HG03280 (cell line): ENCODE data around the gene MTMR2.
A peak's percentile ranks its signal among the peaks of the same experiment; 100 is the strongest.

ENCODE experiments used
- ATAC-seq: cut with Tn5 transposase; IDR thresholded peaks from one replicate; pipeline ENCODE4 v1.9.1; 2021; ENCODE audit warnings: mild to moderate bottlenecking, moderate library complexity; ENCODE audit not compliant: unreplicated experiment

Gene MTMR2

DNA sequence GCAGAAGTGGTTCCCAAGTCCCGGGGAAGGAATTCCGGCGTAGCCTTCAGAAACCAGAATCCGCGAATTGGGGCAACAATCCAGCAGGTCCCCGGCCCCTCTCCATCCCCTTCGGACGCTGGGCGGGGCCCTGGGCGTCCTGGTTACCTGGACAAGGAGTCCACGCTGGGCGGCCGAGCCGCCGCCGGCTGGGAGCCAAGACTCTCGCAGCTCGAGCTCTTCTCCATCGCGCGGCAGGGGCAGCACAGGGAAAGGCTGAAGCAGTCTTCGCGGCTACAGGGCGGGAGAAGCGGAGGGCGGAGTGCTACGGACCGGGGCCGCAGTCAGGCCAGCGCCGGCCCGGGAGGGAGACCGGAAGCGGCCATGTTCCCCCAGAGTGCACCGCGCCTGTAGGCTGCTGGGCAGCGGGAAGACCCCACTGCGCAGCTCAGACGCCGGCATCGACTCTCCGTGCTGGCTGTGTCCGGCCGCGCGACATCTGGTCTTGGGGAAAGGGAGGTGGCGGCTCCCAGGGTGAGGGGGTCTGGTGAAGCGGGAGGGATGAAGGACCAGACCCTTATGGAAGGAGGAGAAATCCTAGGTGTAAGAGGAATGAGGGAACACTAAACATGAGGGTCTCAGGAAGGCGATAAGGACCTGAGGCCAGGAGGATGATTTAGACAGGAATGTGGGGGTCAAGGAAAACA is at the start of gene MTMR2:
TSS of gene MTMR2 (minus strand) at position 380 of the 686 bp plus-strand sequence. CDS start at position 227, 153 bp downstream.
- ATAC-seq: peak; percentile 99

DNA sequence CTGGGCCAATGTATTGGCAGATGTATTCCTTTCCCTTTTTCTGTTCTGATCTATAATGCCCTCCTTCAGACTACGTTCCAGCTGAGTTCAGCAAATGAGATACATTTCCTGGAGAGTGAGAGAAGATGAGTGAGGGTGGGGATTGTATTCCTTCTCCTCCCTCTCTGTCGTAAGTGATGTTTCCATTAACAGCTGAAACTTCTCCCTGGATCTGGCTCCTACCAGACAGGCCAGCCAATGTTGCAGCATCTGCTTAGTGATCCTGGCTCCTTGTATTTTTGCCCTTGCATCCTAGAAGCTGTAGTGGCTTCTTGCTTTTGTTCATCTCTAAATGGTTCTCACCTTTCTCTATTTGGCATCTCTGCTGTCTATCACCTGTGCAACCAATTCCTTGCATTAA is 48.2 kb upstream of the MTMR2 start:
- ATAC-seq: no peak

DNA sequence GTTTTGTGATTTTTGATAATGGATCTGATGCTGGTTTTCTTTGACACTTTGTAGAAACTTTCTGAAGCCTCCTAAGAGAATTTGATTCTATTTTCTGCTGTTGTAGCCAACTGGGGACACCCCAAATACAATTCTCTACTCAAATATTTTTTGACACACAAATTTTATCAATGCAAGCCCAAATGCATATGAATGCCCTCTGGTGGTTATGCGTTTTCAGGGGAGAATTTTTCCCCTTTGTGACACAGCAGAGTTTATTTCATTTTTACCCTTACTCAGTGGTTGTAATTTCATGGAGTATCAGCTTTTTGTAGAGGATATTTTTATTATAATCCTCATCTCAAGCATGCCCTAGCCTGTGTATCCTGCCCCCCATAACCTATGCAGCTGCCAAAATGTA is 44.7 kb upstream of the MTMR2 start:
- ATAC-seq: no peak

DNA sequence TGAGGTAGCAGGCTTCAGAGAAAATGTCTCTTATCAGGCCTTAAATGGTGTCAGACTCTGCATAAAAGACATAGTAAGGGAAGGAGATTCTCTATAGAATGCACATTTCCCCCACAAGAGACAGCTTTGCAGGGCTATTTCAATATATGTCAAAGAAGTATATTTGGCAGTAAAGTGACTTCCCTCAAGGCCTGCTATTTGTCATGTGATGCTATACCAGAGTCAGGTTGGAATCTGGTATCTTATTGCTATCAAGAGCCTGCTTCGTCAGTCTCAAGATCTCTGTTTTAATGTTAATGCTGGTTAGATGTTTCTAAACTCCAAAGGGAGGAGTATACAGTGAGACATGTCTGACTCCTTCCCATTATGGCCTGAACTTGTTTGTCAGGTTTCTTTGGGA is 40.4 kb upstream of the MTMR2 start:
- ATAC-seq: no peak

DNA sequence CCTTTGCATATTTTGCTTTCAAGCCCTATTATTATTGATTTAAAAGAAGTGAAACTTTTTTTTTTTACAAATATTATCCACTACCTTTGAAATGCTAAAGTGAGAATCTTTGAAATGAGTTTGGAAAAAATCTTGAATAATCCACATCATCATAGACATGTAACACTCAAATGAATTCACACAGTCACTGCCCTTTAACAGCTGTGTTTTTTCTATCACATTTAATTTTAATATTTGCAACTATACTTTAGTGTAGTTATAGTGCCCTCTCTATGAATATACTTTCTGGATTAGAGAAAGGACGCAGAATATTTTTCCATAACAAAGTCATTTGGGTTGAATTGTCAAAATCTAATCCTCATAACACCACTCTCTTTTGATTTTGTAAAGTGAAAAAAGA is 37.9 kb upstream of the MTMR2 start:
- ATAC-seq: no peak

DNA sequence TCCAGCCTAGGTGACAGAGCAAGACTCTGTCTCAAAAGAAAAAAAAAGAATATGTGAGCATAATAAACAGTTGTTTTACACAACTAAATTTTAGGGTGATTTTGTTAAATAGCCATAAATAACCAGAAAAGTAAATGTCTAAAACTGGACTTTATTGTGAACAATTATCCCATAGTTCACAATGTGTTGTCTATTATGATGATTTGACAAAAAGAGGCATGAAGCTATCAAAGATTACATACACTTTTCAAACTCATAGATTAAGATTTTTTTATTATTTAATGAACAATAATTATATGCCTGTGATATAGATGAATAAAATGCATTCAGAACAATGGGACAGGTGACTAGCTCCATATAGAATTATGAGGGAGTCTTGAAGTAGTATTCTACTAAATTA is 27.0 kb upstream of the MTMR2 start:
- no peak for ATAC-seq

DNA sequence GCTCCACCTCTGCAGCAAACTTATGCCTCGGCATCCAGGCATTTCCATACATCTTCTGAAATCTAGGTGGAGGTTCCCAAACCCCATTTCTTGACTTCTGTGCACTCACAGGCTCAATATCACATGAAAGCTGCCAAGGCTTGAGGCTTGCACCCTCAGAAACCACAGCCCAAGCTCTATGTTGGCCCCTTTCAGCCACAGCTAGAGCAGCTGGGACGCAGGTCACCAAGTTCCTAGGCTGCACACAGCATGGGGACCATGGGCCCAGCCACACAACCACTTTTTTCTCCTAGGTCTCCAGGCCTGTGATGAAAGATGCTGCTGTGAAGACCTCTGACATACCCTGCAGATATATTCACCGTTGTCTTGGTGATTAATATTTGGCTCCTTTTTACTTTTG is 24.7 kb upstream of the MTMR2 start:
- no peak for ATAC-seq

DNA sequence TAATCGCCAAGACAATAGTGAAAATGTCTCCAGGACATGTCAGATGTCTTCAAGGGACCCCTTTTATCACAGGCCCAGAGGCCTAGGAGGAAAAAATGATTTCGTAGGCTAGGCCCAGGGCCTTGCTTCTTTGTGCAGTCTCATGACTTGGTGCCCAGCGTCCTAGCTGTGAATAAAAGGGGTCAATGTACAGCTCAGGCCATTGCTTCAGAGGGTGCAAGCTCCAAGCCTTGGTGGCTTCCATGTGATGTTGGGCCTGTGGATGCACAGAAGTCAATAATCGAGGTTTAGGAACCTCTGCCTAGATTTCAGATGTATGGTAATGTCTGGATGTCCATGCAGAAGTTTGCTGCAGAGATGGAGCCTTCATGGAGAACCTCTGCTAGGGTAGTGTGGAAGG is 20.7 kb upstream of the MTMR2 start:
- ATAC-seq: no peak

DNA sequence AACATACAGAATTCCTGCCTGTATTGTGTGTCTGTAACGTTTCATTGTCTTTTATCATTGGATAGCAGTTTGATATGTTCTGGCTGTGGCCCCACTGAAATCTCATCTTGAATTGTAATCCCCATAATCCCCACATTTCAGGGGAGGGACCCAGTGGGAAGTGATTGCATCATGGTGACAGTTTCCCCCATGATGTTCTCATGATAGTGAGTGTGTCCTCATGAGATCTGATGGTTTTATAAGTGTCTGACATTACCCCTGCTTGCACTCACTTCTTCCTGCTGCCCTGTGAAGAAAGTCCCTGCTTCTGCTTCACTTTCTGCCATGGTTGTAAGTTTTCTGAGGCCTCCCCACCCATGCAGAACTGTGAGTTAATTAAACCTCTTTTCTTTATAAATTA is 19.6 kb upstream of the MTMR2 start:
- no peak for ATAC-seq

DNA sequence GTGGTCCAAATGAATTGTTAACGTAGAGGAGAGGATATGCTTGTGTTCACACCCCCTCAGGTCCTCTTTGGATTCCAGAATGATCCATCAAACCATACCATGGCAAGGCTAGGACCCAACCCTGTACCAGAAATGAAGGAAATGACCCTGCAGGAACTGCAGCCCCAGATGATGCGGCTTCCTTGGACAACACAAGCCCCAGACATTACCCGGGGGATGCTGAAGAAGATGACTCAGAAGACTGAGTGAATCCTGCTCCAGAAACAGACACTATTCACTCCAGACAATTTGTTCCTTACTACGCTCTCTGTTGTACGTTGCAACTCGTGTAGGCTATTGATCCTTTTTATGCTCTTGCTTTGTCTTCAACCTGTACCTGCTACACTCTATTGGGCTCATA is 15.2 kb upstream of the MTMR2 start:
- ATAC-seq: no peak

DNA sequence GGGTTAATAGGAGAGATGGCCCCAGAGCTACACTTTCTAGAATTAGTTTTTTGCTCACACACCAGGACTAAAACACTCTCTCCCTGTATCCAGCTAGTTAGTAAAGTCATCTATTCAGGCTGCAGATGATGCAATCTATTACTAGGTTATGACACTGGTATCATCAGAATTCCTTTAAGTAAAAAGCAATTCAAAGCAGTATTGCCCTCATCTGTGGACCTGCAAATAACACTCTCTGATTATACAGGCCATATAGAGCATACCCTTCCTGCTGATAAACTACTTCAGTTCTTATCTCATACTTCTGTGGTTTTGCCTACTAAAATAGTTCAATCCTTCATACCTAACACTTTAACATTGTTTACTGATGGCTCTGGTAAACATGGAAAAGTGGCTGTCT is 13.5 kb upstream of the MTMR2 start:
- ATAC-seq: no peak

DNA sequence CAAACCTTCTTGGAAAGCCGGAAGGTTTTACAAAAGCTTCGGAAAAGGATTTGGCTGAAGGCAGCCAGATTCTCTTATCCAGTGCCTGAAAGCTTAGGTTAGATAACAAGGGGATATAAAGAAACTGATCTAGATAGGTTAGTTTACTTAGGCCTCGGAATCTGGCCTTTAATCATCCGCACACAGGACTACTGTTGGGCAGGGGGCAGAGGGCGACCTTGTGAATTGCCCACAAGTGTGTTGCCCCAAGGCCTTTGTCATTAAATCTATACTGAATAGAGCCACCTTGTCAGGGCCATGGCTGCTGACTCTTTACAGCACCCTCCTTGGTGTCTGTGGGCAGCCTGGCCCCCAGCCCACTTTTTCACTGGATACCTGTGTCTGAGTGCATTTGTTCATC is 9.7 kb upstream of the MTMR2 start:
- ATAC-seq: no peak

DNA sequence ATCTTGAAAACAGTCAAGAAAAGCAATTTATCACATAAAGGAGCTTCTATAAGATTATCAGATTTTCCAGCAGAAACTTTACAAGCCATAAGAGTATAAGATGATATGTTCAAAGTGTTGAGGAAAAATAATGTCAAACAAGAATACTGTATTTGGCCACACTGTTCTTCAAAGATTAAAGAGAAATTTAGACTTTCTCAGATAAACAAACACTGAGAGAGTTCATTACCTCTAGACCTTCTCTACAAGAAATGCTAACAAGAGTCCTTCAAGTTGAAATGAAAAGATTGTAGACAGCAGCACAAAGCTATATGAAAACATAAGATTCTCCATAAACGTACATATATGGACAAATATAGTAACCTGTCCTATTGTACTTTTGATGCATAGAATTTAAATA is 8.0 kb upstream of the MTMR2 start:
- no peak for ATAC-seq

DNA sequence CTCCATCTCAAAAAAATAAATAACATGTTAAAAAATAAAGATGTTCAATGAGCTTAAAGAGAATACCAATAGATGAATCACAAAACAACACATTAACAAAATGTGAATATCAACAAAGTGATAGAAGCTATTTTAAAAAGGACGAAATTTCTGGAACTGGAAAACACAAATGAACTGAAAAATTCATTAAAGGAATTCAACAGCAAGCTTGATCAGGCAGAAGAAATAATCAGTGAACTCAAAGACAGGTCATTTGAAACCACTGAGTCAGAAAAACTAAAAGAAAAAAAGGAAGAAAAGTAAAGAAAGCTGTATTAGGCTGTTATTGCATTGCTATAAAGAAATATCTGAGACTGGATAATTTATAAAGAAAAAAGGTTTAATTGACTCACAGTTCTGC is 7.0 kb upstream of the MTMR2 start:
- ATAC-seq: no peak

DNA sequence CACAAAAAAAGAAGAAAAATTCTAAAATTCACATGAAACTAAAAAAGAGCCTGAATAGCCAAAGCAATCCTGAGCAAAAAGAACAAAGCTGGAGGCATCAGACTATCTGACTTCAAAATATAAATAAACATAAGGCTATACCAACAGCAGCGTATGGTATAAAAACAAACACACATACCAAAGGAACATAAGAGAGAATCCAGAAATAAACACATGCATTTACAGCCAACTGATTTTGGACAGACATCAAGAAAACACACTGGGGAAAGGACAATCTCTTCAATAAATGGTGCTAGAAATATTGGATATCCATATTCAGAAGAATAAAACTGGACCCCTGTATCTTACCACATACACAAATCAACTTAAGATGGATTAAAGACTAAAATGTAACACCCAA is 2.8 kb upstream of the MTMR2 start:
- no peak for ATAC-seq

DNA sequence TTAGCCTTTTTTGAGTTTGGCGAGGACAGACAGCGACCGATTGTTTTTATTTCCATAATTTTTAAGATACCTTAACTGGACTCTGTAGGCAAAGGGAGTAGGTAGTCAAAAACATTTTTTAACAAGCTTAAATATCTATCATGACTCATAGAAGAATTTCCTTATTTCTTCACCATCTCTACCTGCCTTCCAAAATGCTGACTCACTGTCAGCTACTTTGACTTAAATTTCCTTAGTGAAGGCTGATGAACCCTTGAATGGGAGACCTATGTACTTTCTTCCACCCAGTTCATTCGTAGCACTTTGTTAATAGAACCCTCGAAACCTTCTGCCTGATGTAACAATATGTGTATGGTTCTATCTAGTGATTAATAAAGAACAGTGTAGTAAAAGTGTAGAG is 1.1 kb upstream of the MTMR2 start:
- no peak for ATAC-seq

DNA sequence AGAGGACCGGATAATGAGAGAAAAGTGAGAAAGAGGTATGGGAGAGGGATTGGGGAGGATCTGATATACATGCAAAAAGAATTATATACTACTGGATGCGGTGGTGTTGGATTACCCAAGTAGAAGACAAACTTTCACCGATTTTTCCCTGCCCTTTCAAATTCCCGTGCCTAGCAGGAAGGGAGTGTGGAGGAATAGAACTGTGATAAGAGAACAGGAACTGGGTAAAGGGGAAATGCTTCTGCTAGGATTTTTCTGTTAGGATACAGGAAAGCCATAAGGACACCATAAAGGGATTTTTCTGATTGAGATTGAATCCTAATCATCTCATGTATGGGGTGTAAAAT is 480 bp upstream of the MTMR2 start:
- peak; percentile 4 for ATAC-seq

DNA sequence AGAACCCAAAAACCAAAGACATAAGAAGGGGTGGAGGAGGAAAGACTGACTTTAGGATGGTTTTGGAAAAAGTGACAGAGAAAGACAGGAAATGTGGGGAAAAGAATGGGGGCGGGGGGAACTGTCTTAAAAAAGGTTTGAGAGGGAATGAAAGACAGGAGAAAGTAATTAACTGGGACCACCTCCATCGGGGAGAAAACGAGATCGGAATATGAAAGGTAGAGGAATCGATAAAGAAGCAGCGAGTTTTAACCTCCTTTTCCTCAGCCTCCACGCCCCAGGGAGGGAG is 524 bp downstream of the MTMR2 start:
- no peak for ATAC-seq

DNA sequence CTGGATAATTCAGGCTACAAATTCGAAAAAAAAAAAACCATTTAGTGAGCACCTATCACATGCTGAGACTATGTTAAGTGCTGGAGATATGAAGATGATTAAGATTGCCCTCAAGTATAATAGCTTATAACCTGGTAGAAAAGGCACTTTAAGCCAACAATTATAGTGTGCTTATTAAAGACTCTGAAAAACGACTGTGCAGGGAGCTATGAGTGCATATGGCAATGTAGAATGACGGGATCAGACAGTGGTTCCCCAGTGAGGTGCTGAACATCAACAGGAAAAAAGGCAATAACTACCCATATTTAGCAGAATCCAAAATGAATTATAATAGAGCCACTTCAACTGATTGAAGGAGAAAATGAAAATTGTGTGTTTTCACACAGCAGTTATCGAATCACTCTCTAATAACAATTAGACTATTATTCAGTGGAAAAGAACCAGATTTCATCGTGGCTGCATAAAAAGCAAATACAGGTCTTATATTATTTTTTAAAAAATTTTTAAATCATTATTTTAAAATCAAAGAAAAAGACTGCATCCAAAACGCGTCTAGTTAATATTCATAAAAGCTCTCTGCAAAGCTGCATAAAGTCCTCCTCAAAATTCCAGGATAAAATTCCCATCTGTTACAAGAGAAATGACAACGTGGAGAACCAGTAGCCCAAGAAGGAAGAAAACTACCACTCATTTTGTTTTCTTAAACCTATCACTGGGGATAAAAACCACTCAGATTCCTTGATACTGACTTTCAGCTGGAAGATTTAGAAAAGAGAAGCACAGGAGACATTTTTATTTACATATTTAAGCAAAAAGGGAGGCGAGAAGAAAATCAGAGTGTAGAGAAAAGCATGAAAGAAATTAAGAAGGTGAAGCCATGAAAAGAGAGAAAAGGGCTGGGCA is 1.1 kb downstream of the MTMR2 start:
- ATAC-seq: no peak

DNA sequence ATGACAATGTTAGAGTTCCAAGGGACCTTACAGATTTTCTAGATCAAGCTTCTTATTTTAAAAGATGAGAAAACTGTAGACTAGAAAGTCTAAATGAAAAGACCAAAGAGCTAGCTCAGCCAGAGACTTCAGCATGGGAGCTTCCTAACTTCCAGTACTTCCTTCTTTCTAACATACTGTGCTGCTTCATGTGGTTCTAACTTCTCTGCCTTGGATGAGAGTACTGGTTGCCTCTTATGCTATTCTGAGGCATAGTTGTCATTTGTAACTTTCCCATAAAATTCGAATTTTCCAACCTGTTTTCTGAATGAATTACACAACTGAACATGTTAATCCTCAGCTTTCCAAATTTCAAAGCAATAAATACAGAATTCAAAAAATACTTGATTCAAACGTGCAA is 1.8 kb downstream of the MTMR2 start:
- no peak for ATAC-seq

DNA sequence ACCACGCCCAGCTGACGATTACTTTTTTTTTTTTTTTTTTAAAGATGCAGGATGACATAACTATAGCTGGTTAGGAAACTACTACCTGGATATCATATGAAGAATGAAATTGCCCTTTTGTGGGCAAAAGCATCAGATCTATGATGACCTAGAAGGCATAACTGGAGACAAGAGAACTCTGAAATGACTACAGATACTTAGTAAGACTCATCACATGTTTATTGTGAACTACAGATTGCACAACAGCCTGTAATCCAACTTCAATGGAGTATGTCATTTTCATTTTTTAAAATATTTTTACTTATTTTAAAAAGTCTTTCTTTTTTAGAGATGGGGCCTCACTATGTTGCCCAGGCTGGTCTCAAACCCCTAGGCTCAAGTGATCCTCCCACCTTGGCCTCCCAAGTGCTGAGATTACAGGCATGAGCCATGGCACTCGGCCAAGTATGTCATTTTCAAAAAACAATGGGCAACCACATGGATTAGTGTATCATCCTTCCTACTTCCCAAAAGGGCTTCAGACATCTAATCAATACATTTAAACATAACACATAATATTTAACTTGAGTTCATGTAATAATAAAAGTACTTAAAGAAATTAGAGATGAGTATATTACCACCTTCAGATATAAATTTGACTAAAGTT is 3.3 kb downstream of the MTMR2 start:
- no peak for ATAC-seq

DNA sequence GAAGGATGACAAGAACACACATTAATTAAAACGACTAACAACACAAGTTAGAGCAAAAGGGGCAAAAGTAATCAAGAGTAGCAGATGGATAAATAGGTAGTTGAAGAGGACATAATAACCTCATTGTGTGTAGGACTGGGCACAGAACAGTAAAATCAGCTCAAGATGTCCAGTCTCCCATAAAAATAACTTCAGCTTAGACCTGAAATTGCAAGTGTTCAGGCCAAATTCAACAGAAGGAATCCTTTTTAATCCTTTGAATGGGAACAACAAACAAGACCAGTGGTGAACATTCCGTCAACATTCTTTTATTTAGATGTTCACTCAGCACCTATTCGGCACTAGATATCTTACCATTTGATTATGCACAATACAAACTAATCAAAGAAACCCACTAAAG is 4.4 kb downstream of the MTMR2 start:
- no peak for ATAC-seq
